IMR-90 (cell line): Measurements from ENCODE around the gene CEBPG. TPM values are rescaled to one million over a fixed set of nuclear protein-coding genes. Genes with fewer than 3 reads are reported as not detected.

ENCODE experiments used
- ATAC-seq: fragments of 200-7000 bp; cut with Tn5 transposase; 2 replicates; pipeline ENCODE4 v1.9.1; 2020; ENCODE audit warnings: low read depth, mild to moderate bottlenecking, moderate library complexity
- BruUV-seq: library from RNA; stranded (reverse); fragments of 400-500 nt; replicated peaks from 2 replicates; lab custom pipeline; 2021; lab: Mats Ljungman, UMichigan
- CTCF ChIA-PET: fragments of 300-600 bp; formaldehyde crosslinking; extraction: SDS; loops from one replicate; lab custom pipeline; 2021; ENCODE audit warnings: antibody characterized with exemption; lab: Yijun Ruan, JAX
- POLR2A ChIA-PET: fragments of 300-600 bp; sonication (Branson Sonifier 250); formaldehyde crosslinking; loops from one replicate; lab custom pipeline; 2022; ENCODE audit warnings: antibody characterized with exemption; ENCODE audit not compliant: unreplicated experiment; lab: Charles Lee
- DNase-seq: peaks from one replicate; pipeline ENCODE4 v3.0.0; 2013
- H2AFZ ChIP-seq: replicated peaks from 2 replicates; pipeline ENCODE3; 2013; ENCODE audit warnings: low read length, mild to moderate bottlenecking; ENCODE audit not compliant: poor library complexity
- H2AK5ac ChIP-seq: 2 replicates; pipeline ENCODE4 v1.6.1; 2013; ENCODE audit warnings: low read depth, low read length, inconsistent platforms
- H2AK9ac ChIP-seq: replicated peaks from 2 replicates; pipeline ENCODE3; 2013; ENCODE audit warnings: mild to moderate bottlenecking, low read depth, low read length, moderate library complexity; ENCODE audit not compliant: poor library complexity
- H2BK120ac ChIP-seq: 2 replicates; pipeline ENCODE4 v1.6.1; 2013; ENCODE audit warnings: low read depth, low read length, inconsistent platforms
- H2BK15ac ChIP-seq: 3 replicates; pipeline ENCODE4 v1.6.1; 2013; ENCODE audit warnings: low read depth, low read length, inconsistent platforms
- H2BK20ac ChIP-seq: 2 replicates; pipeline ENCODE4 v1.6.1; 2013; ENCODE audit warnings: low read depth, mild to moderate bottlenecking, inconsistent platforms, low read length, moderate library complexity
- H2BK5ac ChIP-seq: 2 replicates; pipeline ENCODE4 v1.6.1; 2013; ENCODE audit warnings: mild to moderate bottlenecking, low read depth, low read length, inconsistent platforms; ENCODE audit not compliant: poor library complexity, severe bottlenecking
- H3K14ac ChIP-seq: replicated peaks from 2 replicates; pipeline ENCODE4 v1.6.1; 2013; ENCODE audit warnings: low read depth, low read length, inconsistent platforms
- H3K18ac ChIP-seq: 2 replicates; pipeline ENCODE4 v1.6.1; 2013; ENCODE audit warnings: low read depth, low read length, control low read depth
- H3K23ac ChIP-seq: 2 replicates; pipeline ENCODE4 v1.6.1; 2013; ENCODE audit warnings: low read depth, low read length, inconsistent platforms
- H3K27ac ChIP-seq: 2 replicates; pipeline ENCODE4 v1.5.1; 2013; ENCODE audit warnings: mild to moderate bottlenecking, control low read depth, low read length; ENCODE audit not compliant: insufficient read depth
- H3K27me3 ChIP-seq: 2 replicates; pipeline ENCODE4 v1.6.1; 2013; ENCODE audit warnings: low read length; ENCODE audit not compliant: control insufficient read depth, insufficient read depth
- H3K36me3 ChIP-seq: 2 replicates; pipeline ENCODE4 v1.6.1; 2013; ENCODE audit warnings: low read length, mixed read lengths; ENCODE audit not compliant: control insufficient read depth, insufficient read depth
- H3K4ac ChIP-seq: 2 replicates; pipeline ENCODE4 v1.6.1; 2013; ENCODE audit warnings: low read depth, low read length, inconsistent platforms
- H3K4me1 ChIP-seq: 2 replicates; pipeline ENCODE4 v1.6.1; 2013; ENCODE audit warnings: low read length, mixed read lengths; ENCODE audit not compliant: control insufficient read depth, insufficient read depth
- H3K4me2 ChIP-seq: 2 replicates; pipeline ENCODE4 v1.6.1; 2013; ENCODE audit warnings: low read depth, mild to moderate bottlenecking, control low read depth, low read length, moderate library complexity
- H3K4me3 ChIP-seq: 2 replicates; pipeline ENCODE4 v1.5.1; 2013; ENCODE audit warnings: low read depth, mild to moderate bottlenecking, control low read depth, low read length, moderate library complexity; ENCODE audit not compliant: insufficient read depth
- H3K56ac ChIP-seq: 2 replicates; pipeline ENCODE4 v1.6.1; 2013; ENCODE audit warnings: low read length, inconsistent platforms; ENCODE audit not compliant: insufficient read depth; ENCODE audit errors: extremely low read depth
- H3K79me1 ChIP-seq, 2 experiments: 2 replicates each; pipeline ENCODE4 v1.6.1; 2013; ENCODE audit warnings: low read length in 2 of 2, inconsistent platforms in 1 of 2, low read depth in 1 of 2
- H3K9ac ChIP-seq: 2 replicates; pipeline ENCODE4 v1.6.1; 2013; ENCODE audit warnings: low read depth, low read length, control low read depth
- H3K9me1 ChIP-seq: 2 replicates; pipeline ENCODE4 v1.6.1; 2013; ENCODE audit warnings: low read length, inconsistent platforms; ENCODE audit not compliant: insufficient read depth
- H3K9me3 ChIP-seq: 2 replicates; pipeline ENCODE4 v1.6.1; 2013; ENCODE audit warnings: low read length; ENCODE audit not compliant: control insufficient read depth, insufficient read depth
- H4K20me1 ChIP-seq: 2 replicates; pipeline ENCODE4 v1.6.1; 2013; ENCODE audit warnings: low read length, inconsistent platforms; ENCODE audit not compliant: insufficient read depth
- H4K5ac ChIP-seq: 2 replicates; pipeline ENCODE4 v1.6.1; 2013; ENCODE audit warnings: mild to moderate bottlenecking, low read depth, low read length, control low read depth
- H4K8ac ChIP-seq, 2 experiments: 2 replicates each; pipeline ENCODE4 v1.6.1; 2013; ENCODE audit warnings: low read depth in 2 of 2, low read length in 2 of 2, control low read depth in 1 of 2, inconsistent platforms in 1 of 2
- H4K91ac ChIP-seq: 2 replicates; pipeline ENCODE4 v1.6.1; 2013; ENCODE audit warnings: low read depth, low read length, inconsistent platforms; ENCODE audit not compliant: insufficient read depth
- BHLHE40 ChIP-seq: fragments of 150-350 bp; IDR thresholded peaks from 2 replicates; pipeline ENCODE4 v1.6.1; 2016; ENCODE audit warnings: mild to moderate bottlenecking, low read depth, low read length
- FOS ChIP-seq: fragments of 150-350 bp; IDR thresholded peaks from 2 replicates; pipeline ENCODE4 v1.6.1; 2016; ENCODE audit warnings: low read depth, low read length
- NFE2L2 ChIP-seq: fragments of 150-350 bp; IDR thresholded peaks from 2 replicates; pipeline ENCODE4 v1.6.1; 2016; ENCODE audit warnings: low read depth, mild to moderate bottlenecking, low read length
- USF2 ChIP-seq: fragments of 150-350 bp; IDR thresholded peaks from 2 replicates; pipeline ENCODE4 v1.6.1; 2017; ENCODE audit warnings: mild to moderate bottlenecking, antibody characterized with exemption, low read length, low read depth
- whole genome bisulfite sequencing, 2 experiments: methylation state at CpG; one replicate each; pipeline versions ENCODE4 v1.1.5 to v1.1.7; 2013; ENCODE audit warnings: missing lambda C conversion rate in 2 of 2; ENCODE audit not compliant: insufficient read length in 1 of 2; ENCODE audit errors: extremely low coverage in 2 of 2; 5-methylcytosine and 5-hydroxymethylcytosine counted together
- dilution Hi-C: fragments of 300-500 bp; cut with HindIII; formaldehyde crosslinking; loops from one replicate; pipeline ENCODE4 v1.14.3; 2018; ENCODE audit warnings: low sequenced_read_pairs; ENCODE audit not compliant: unreplicated experiment
- in situ Hi-C: fragments of 300-500 bp; cut with MboI; formaldehyde crosslinking; loops from 3 replicates; pipeline ENCODE4 v1.14.3; 2019; ENCODE audit warnings: low sequenced_read_pairs, inconsistent platforms, mixed read lengths
- intact Hi-C: fragments of 100-400 bp; cut with micrococcal nuclease; formaldehyde crosslinking; loops from 2 replicates; pipeline ENCODE4 v1.10.0; 2022
- polyA plus RNA-seq, 3 experiments: library from polyadenylated mRNA; depleted of rRNA; stranded (reverse); fragments of >200 nt; gene quantifications; 2 replicates each; pipeline ENCODE4 v1.2.3, GENCODE V29; 2012; ENCODE audit warnings: low replicate concordance in 1 of 3
- total RNA-seq: library from RNA; depleted of rRNA; stranded (reverse); fragments of >200 nt; gene quantifications from 2 replicates; pipeline ENCODE4 v1.2.3, GENCODE V29; 2012

CEBPG gene
- total and polyA plus RNA-seq, 2 of the 4 experiments (the other 2 are of a cell fraction): 9.2 to 14.3 TPM

DNA sequence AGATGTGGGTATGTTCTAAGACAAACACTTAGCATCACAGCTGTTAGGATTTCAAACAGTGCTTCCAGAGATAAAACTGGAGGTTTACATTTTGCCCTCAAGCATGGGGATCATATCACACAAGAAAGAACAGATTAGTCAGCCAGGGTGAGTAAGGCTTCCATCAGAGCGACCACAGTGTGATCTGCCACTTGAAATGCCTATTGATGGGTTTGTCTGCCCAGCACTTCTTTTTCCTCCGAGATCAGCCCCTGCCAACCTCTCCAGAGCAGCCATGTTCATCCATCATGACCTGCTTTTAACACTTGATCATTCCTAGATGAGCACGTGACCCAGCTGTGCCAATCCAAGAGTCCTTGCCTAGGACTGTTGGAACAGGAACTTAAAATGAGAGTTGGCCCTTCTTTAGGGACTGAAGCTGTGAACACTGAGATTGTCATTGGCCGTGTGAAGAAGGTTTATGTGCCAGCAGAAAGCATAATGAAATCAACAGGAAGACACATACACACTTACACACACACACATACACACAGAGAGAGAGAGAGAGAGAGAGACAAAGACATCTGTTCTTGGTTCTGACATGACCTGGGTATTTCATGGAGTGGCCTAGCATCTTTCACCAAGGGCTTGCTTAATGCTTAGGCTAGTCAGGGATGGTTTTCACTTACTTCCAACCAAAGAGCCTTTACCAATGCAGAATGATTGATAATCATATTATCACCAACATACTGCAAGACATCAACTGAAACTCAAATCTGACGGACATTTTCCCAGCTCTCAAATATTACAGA lies 5.2 kb upstream of the CEBPG start:
- H3K14ac ChIP-seq: no peak overlapping the region
- H2AK5ac ChIP-seq: no peak overlapping the region
- intact Hi-C loops (no loop called here), dilution Hi-C loops (no loop called here), in situ Hi-C loops (no loop called here)
- H3K4me3 ChIP-seq: no peak overlapping the region
- no peak overlapping the region for H4K5ac ChIP-seq
- H2BK15ac ChIP-seq: no peak overlapping the region
- H3K4ac ChIP-seq: no peak overlapping the region
- H2BK5ac ChIP-seq: no peak overlapping the region
- no peaks in the 10 kb centered on the region for H3K79me1 ChIP-seq
- no peak overlapping the region for H2BK120ac ChIP-seq
- H3K4me1 ChIP-seq: no peaks in the 10 kb centered on the region
- DNase-seq (peak; percentile 65), ATAC-seq (peak; percentile 86)
- no CpG with 5 or more reads among the region's 5 CpGs for WGBS, 2 experiments
- no TSS peak for BruUV-seq
- peaks cover 31% of the 10 kb centered on the region for H3K27me3 ChIP-seq
- POLR2A ChIA-PET: no interaction called here
- H3K9me3 ChIP-seq: no peaks in the 10 kb centered on the region
- H2BK20ac ChIP-seq: no peak overlapping the region
- no peak overlapping the region for H3K4me2 ChIP-seq
- H3K18ac ChIP-seq: no peak overlapping the region
- no peaks in the 10 kb centered on the region for H3K9me1 ChIP-seq
- TF ChIP-seq FOS: 0 out of 2 replicates have a peak, but pooled peaks have one; percentile 23
- peak; percentile 28; the same call in 1 of the 2 replicates for TF ChIP-seq BHLHE40
- no peak for TF ChIP-seq NFE2L2
- TF ChIP-seq USF2: peak; percentile 51
- no peak overlapping the region for H4K8ac ChIP-seq
- no peak overlapping the region for H2AFZ ChIP-seq
- H3K23ac ChIP-seq: no peak overlapping the region
- no peaks in the 10 kb centered on the region for H3K36me3 ChIP-seq
- no peak overlapping the region for H3K27ac ChIP-seq
- H2AK9ac ChIP-seq: no peak overlapping the region
- no peak overlapping the region for H4K91ac ChIP-seq
- H3K56ac ChIP-seq: no peak overlapping the region
- no peak overlapping the region for H3K9ac ChIP-seq
- CTCF ChIA-PET: no interaction called here
- H4K20me1 ChIP-seq: no peaks in the 10 kb centered on the region
